Transverse colon (tissue), 4 donors: ENCODE measurements around the gene ETV4. TPM values are rescaled to one million over a fixed set of nuclear protein-coding genes. Genes with fewer than 3 reads are reported as not detected.

Source experiments
- DNase-seq: peaks from one replicate; pipeline ENCODE4 v3.0.0-alpha.2; 2019
- H3K27ac ChIP-seq, 4 donors: fragments of 200-600 bp; sonication (generic); 2 replicates each; pipeline ENCODE4 v1.5.1; 2016 to 2018; ENCODE audit warnings: inconsistent platforms in 4 of 4
- H3K27me3 ChIP-seq: fragments of 200-600 bp; sonication (generic); 2 replicates; pipeline ENCODE4 v1.5.1; 2017; ENCODE audit warnings: inconsistent platforms
- H3K36me3 ChIP-seq, 4 donors: fragments of 200-600 bp; sonication (generic); 2 replicates each; pipeline ENCODE4 v1.5.1; 2017 to 2019; ENCODE audit warnings: inconsistent platforms in 4 of 4
- H3K4me1 ChIP-seq, 4 donors: fragments of 200-600 bp; sonication (generic); 2 replicates each; pipeline ENCODE4 v1.5.1; 2017 to 2020; ENCODE audit warnings: inconsistent platforms in 4 of 4
- H3K4me3 ChIP-seq, 4 donors: fragments of 200-600 bp; sonication (generic); 1 replicate in 1 of 4; 2 replicates in 3 of 4; pipeline versions ENCODE4 v1.5.1 to v1.6.1; 2017 to 2019; ENCODE audit warnings: inconsistent platforms in 4 of 4
- H3K9me3 ChIP-seq, 2 donors: fragments of 200-600 bp; sonication (generic); 2 replicates each; pipeline ENCODE4 v1.5.1; 2017 to 2019; ENCODE audit warnings: inconsistent platforms in 2 of 2
- CTCF ChIP-seq, 5 experiments: fragments of 200-600 bp in 3 of 5; fragments of 450-650 bp in 2 of 5; sonication (generic) in 3 of 5; IDR thresholded peaks; 1 replicate in 2 of 5; 2 replicates in 3 of 5; pipeline ENCODE4 v1.5.1; 2016 to 2017; ENCODE audit warnings: antibody characterized with exemption in 5 of 5, inconsistent platforms in 3 of 5, mild to moderate bottlenecking in 2 of 5, moderate library complexity in 1 of 5
- EP300 ChIP-seq: sonication (generic); formaldehyde crosslinking; IDR thresholded peaks from one replicate; pipeline ENCODE4 v1.6.1; 2017; ENCODE audit warnings: antibody characterized with exemption, low read depth
- POLR2A ChIP-seq: fragments of 450-650 bp; IDR thresholded peaks from one replicate; pipeline ENCODE4 v1.6.1; 2016; ENCODE audit warnings: antibody characterized with exemption, mild to moderate bottlenecking, moderate library complexity
- POLR2AphosphoS5 ChIP-seq, 3 donors: sonication (generic); formaldehyde crosslinking; IDR thresholded peaks; one replicate each; pipeline ENCODE4 v1.6.1; 2016; ENCODE audit warnings: antibody characterized with exemption in 3 of 3
- WGBS, 2 donors: methylation state at CpG; one replicate each; pipeline ENCODE4 v1.1.5; 2018; ENCODE audit warnings: low coverage in 1 of 2; 5-methylcytosine and 5-hydroxymethylcytosine counted together
- in situ Hi-C, 4 donors: fragments of 200-750 bp; cut with MboI; loops; one replicate each; pipeline versions ENCODE4 v1.15.0 to v1.15.1; 2017; ENCODE audit warnings: low sequenced_read_pairs in 3 of 4, low pct_ligation_motif_present in 1 of 4, low pct_unique_long_range_greater_than_20kb in 1 of 4
- intact Hi-C: fragments of 100-400 bp; cut with DNase I; formaldehyde crosslinking; loops from one replicate; pipeline ENCODE4 v1.15.1; 2023; ENCODE audit warnings: low total_unique reads
- total RNA-seq, 4 donors: library from RNA; depleted of rRNA; stranded (reverse); fragments of >200 nt; gene quantifications; one replicate each; pipeline ENCODE4 v1.1.0, GENCODE V29; 2016

ETV4 gene
- total RNA-seq, 4 donors from 2014 or later = 0.41 to 1.3 TPM; not detected in 2

- 67 to 87% methylated on average over 1 to 7 of the region's 7 CpGs for WGBS, 2 donors
- DNase-seq = no peak
- H3K27ac ChIP-seq = no peak overlapping the region
- in situ Hi-C loops (no loop called here), intact Hi-C loops (no loop called here)
- H3K27me3 ChIP-seq = no peaks in the 10 kb centered on the region
- H3K4me3 ChIP-seq = no peak overlapping the region
- H3K36me3 ChIP-seq = peaks cover 0 to 30% (median 10%) of the 10 kb centered on the region in 4 donors
- TF ChIP-seq CTCF (IDR thresholded peaks at IDR 0.05) (no peak), EP300 (no peak), POLR2A (no peak), POLR2AphosphoS5 (IDR thresholded peaks at IDR 0.05) (no peak)
- H3K9me3 ChIP-seq = no peaks in the 10 kb centered on the region
- H3K4me1 ChIP-seq = peaks cover 10 to 28% (median 17%) of the 10 kb centered on the region in 4 donors
Measured at GRCh38 chr17:43526886-43527648, 19.1 kb downstream of the ETV4 start.

DNA sequence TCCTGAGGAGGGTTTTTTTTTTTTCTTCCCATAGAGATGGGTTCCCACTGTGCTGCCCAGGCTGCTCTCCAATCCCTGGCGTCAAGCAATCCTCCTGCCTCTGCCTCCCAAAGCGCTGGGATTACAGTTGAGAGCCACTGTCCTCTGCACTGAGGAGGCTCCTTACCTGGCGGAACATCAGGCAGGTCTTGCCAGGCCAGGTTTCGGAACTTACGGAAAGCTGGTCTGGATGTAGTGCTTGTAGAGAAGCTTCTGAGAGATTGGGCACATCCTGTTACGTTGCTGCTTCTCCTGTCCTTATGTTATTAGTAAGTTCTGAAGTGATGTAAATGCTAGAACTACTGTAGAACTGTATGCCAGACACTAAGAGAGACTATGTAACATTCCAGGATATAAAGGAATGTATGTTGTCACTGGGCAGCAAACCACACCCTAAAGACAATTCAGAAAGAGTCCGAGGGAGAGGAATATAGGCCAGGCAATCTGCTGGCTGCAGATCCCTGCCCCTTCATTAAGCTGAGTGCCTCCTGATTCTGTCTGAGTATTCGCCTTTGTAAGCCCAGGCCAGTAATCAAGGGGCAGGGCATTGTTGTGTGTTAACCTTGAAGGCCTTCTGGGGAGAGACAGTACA is 21.1 kb downstream of the ETV4 start:
- H3K27me3 ChIP-seq = no peaks in the 10 kb centered on the region
- no peak overlapping the region for H3K4me3 ChIP-seq
- in situ Hi-C loops = no loop called here
- WGBS, 2 donors = 77 to 100% methylated on average over 2 to 8 of the region's 8 CpGs
- H3K9me3 ChIP-seq = no peaks in the 10 kb centered on the region
- intact Hi-C loops = no loop called here
- peaks cover 0 to 46% (median 19%) of the 10 kb centered on the region in 4 donors for H3K36me3 ChIP-seq
- DNase-seq = no peak
- TF ChIP-seq POLR2AphosphoS5 (IDR thresholded peaks at IDR 0.05) (no peak), EP300 (no peak), CTCF (IDR thresholded peaks at IDR 0.05) (no peak), POLR2A (no peak)
- H3K27ac ChIP-seq = no peak overlapping the region
- peaks cover 2 to 12% (median 9%) of the 10 kb centered on the region in 4 donors for H3K4me1 ChIP-seq

DNA sequence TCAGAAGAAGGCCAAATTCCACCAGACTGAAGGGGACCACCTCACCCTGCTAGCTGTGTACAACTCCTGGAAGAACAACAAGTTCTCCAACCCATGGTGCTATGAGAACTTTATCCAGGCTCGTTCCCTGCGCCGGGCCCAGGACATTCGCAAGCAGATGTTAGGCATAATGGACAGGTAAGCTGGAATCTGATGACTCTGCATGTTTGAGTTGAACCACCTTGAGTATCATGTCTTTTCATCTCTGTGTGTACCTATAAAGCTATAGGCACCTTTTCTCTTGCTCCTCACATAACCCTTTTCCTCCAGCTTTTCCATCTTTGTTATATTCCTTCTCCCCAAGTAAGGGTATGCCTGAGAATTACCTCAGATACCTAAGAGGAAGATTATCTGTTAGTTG is 24.8 kb downstream of the ETV4 start:
- H3K9me3 ChIP-seq = no peaks in the 10 kb centered on the region
- no peak for DNase-seq
- intact Hi-C loops = no loop called here
- 89% methylated on average over 4 of the region's 4 CpGs; no CpG with 5 or more reads in 1 of the 2 donors for WGBS, 2 donors
- H3K27ac ChIP-seq = no peak overlapping the region
- TF ChIP-seq EP300 (no peak), CTCF (IDR thresholded peaks at IDR 0.05) (no peak), POLR2AphosphoS5 (IDR thresholded peaks at IDR 0.05) (no peak), POLR2A (no peak)
- H3K36me3 ChIP-seq = peaks cover 0 to 81% (median 32%) of the 10 kb centered on the region in 4 donors
- H3K4me1 ChIP-seq = no peaks in the 10 kb centered on the region
- in situ Hi-C loops = no loop called here
- no peaks in the 10 kb centered on the region for H3K27me3 ChIP-seq
- no peak overlapping the region for H3K4me3 ChIP-seq

- Histone ChIP-seq H3K4me3 (no peak overlapping the region), H3K9me3 (no peaks in the 10 kb centered on the region), H3K4me1 (no peaks in the 10 kb centered on the region), H3K36me3 (peaks cover 0 to 86% (median 31%) of the 10 kb centered on the region in 4 donors), H3K27ac (no peak overlapping the region), H3K27me3 (no peaks in the 10 kb centered on the region)
- 50 to 65% methylated on average over 4 to 8 of the region's 8 CpGs for WGBS, 2 donors
- intact Hi-C loops = no loop called here
- TF ChIP-seq CTCF (IDR thresholded peaks at IDR 0.05) (no peak), POLR2A (no peak), POLR2AphosphoS5 (IDR thresholded peaks at IDR 0.05) (no peak), EP300 (no peak)
- in situ Hi-C loops = no loop called here
- DNase-seq = no peak
Measured at GRCh38 chr17:43517615-43518386, 28.3 kb downstream of the ETV4 start.
